Gastrocnemius medialis (tissue), 4 donors: ENCODE data around the gene SON.

Experiments used
- POLR2A ChIP-seq, 2 donors: fragments of 450-650 bp; IDR thresholded peaks; one replicate each; pipeline ENCODE4 v1.6.1; 2017; ENCODE audit warnings: antibody characterized with exemption in 2 of 2, mild to moderate bottlenecking in 2 of 2, moderate library complexity in 2 of 2
- TF ChIP-seq, protein P1 (sequence below), 5 experiments: fragments of 450-650 bp in 3 of 5; fragments of 200-600 bp in 2 of 5; sonication (generic) in 2 of 5; IDR thresholded peaks in 4 of 5; conservative IDR thresholded peaks in 1 of 5; 1 replicate in 4 of 5; 2 replicates in 1 of 5; pipeline ENCODE4 v1.5.1; 2016 to 2019; ENCODE audit warnings: antibody characterized with exemption in 5 of 5, mild to moderate bottlenecking in 3 of 5, moderate library complexity in 3 of 5

GRCh38 chr21:33495743-33496142 is 47.1 kb upstream of the SON start:
- TF ChIP-seq, protein P1, sequence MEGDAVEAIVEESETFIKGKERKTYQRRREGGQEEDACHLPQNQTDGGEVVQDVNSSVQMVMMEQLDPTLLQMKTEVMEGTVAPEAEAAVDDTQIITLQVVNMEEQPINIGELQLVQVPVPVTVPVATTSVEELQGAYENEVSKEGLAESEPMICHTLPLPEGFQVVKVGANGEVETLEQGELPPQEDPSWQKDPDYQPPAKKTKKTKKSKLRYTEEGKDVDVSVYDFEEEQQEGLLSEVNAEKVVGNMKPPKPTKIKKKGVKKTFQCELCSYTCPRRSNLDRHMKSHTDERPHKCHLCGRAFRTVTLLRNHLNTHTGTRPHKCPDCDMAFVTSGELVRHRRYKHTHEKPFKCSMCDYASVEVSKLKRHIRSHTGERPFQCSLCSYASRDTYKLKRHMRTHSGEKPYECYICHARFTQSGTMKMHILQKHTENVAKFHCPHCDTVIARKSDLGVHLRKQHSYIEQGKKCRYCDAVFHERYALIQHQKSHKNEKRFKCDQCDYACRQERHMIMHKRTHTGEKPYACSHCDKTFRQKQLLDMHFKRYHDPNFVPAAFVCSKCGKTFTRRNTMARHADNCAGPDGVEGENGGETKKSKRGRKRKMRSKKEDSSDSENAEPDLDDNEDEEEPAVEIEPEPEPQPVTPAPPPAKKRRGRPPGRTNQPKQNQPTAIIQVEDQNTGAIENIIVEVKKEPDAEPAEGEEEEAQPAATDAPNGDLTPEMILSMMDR (IDR thresholded peaks at IDR 0.05 in 4 of 5, conservative IDR thresholded peaks at IDR 0.05 in 1 of 5) = no peak
- TF ChIP-seq POLR2A (IDR thresholded peaks at IDR 0.05) = no peak
